GM13976 (cell line): ENCODE results near the gene ABTB2.

ENCODE experiments used
- DNase-seq: peaks from one replicate; pipeline ENCODE4 v3.0.0; 2012; ENCODE audit warnings: low spot score
- CTCF ChIP-seq: IDR thresholded peaks from 2 replicates; pipeline ENCODE4 v1.5.1; 2012; ENCODE audit warnings: borderline replicate concordance, mild to moderate bottlenecking; ENCODE audit not compliant: insufficient read depth; ENCODE audit errors: extremely low read depth, missing control alignments, control extremely low read depth
- in situ Hi-C: fragments of 300-500 bp; cut with MboI; formaldehyde crosslinking; loops from one replicate; pipeline ENCODE4 v1.12.0; 2022; ENCODE audit warnings: low sequenced_read_pairs, mixed read lengths, inconsistent platforms; ENCODE audit not compliant: unreplicated experiment

Gene ABTB2

GRCh38 chr11:34214961-34215805 lies 142.6 kb downstream of the ABTB2 start:
- in situ Hi-C loops, result no loop called here
- no peak for TF ChIP-seq CTCF
- no peak for DNase-seq

DNA sequence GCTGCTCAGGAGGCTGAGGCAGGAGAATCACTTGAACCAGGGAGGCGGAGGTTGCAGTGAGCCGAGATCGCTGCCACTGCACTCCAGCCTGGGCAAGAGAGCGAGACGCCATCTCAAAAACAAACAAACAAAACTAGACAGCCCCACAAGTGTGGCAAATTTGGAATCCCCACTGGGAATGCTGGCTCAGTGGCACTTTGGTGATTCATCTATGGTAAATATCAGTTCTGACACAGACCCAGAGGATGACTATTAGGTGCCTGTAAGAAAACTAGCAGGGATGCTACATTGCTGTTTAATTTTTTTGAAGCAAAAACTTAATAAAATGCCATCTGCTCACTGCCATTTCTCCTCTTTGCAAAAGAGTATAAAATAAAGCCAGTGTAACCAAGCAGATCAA lies 144.4 kb downstream of the ABTB2 start:
- in situ Hi-C loops, result no loop called here
- DNase-seq, result no peak
- TF ChIP-seq CTCF, result no peak

DNA sequence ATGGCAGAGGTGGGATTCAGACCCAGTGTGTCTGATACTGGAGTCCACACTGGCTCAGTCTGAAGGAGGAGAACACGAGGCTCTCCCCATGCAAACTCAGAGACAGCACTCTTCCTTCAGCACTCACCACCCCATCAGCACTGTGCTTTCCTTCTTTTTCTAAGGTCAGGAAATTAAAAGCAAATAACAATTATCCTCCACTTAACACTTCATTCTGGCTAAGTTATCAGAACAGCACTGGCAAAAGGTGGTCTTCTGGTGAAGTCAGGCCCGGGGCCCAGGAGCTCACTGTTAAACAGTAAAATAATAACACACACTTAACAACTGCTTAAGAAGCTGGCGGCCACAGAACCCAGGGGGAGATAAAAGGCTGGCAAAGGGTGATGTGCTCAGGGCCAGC lies 145.2 kb downstream of the ABTB2 start:
- no peak for TF ChIP-seq CTCF
- DNase-seq, result no peak
- in situ Hi-C loops, result no loop called here

DNA sequence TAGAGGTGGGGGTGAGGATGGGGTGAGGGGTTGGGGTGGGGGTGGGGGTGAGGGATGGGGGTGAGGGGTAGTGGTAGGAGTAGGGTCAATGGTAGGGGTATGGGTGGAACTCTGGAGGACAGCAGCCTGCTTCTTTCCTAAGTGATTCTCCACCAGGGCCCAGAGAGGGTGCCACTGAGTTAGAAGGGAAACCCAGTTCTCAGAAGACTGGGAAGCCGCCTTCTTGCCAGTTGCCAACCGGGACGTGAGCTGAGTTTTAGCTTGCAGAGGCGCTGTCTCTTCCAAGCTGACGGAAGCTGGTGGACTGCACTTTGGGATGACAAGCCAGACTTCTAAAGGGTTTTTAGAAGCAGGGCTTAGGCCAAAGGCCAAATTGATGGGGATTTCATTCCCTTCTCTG lies 148.0 kb downstream of the ABTB2 start:
- in situ Hi-C loops, result no loop called here
- TF ChIP-seq CTCF, result no peak
- no peak for DNase-seq

- no peak for TF ChIP-seq CTCF
- DNase-seq, result no peak
- in situ Hi-C loops, result no loop called here
These were observed 149.3 kb downstream of the ABTB2 start for GRCh38 chr11:34208266-34209135.

- in situ Hi-C loops, result no loop called here
- TF ChIP-seq CTCF, result no peak
- DNase-seq, result no peak
These were observed 150.2 kb downstream of the ABTB2 start for GRCh38 chr11:34207487-34208180.
